ENCODE measurements around the gene CD248. TPM values are rescaled to one million over a fixed set of nuclear protein-coding genes. Genes with fewer than 3 reads are reported as not detected.

Gene CD248
- total and polyA plus RNA-seq, 5 donors from 2014 or later, result 0.06 to 0.30 (median 0.10) TPM

- Mint-ChIP-seq H3K4me3 (peak overlapping the region in 2 of 4 donors; percentile 16 to 21), H3K27me3 (no peaks in the 10 kb centered on the region), H3K9me3 (no peaks in the 10 kb centered on the region), H3K4me1 (peaks cover 10 to 44% (median 22%) of the 10 kb centered on the region in 4 donors), H3K27ac (peak overlapping the region in 1 of 3 donors; percentile 79), H3K36me3 (peaks cover 18% of the 10 kb centered on the region)
- Histone ChIP-seq H3K27ac (ENCODE audit: insufficient read depth, low read length, poor library complexity, severe bottlenecking) (no peak overlapping the region), H3K4me3 (ENCODE audit: low read depth, low read length) (no peak overlapping the region), H3K4me1 (ENCODE audit: control insufficient read depth, insufficient read depth, low read length, poor library complexity, severe bottlenecking) (peaks cover 33% of the 10 kb centered on the region), H3K27me3 (ENCODE audit: control insufficient read depth, insufficient read depth, low read length) (no peaks in the 10 kb centered on the region), H3K36me3 (ENCODE audit: control insufficient read depth, insufficient read depth, low read length) (peaks cover 41% of the 10 kb centered on the region), H3K9me3 (ENCODE audit: control insufficient read depth in 2 of 2, low read length in 2 of 2) (no peaks in the 10 kb centered on the region)
- no peak for ATAC-seq (ENCODE audit: low read depth in 2 of 2)
- no peak for DNase-seq
Measured at GRCh38 chr11:66339162-66339675, 22.4 kb upstream of the CD248 start.

- peaks cover 7 to 37% (median 17%) of the 10 kb centered on the region in 4 donors for H3K4me1 Mint-ChIP-seq
- H3K36me3 Mint-ChIP-seq, result peaks cover 18% of the 10 kb centered on the region
- no peak overlapping the region for H3K4me3 ChIP-seq (ENCODE audit: low read depth, low read length)
- peak overlapping the region in 1 of 4 donors; percentile 16 for H3K4me3 Mint-ChIP-seq
- no peaks in the 10 kb centered on the region for H3K27me3 ChIP-seq (ENCODE audit: control insufficient read depth, insufficient read depth, low read length)
- no peaks in the 10 kb centered on the region for H3K27me3 Mint-ChIP-seq
- ATAC-seq (ENCODE audit: low read depth in 2 of 2), result no peak
- H3K9me3 ChIP-seq (ENCODE audit: control insufficient read depth in 2 of 2, low read length in 2 of 2), result no peaks in the 10 kb centered on the region
- H3K36me3 ChIP-seq (ENCODE audit: control insufficient read depth, insufficient read depth, low read length), result peaks cover 41% of the 10 kb centered on the region
- no peak overlapping the region for H3K27ac ChIP-seq (ENCODE audit: insufficient read depth, low read length, poor library complexity, severe bottlenecking)
- no peaks in the 10 kb centered on the region for H3K9me3 Mint-ChIP-seq
- peak overlapping the region in 1 of 3 donors; percentile 79 for H3K27ac Mint-ChIP-seq
- H3K4me1 ChIP-seq (ENCODE audit: control insufficient read depth, insufficient read depth, low read length, poor library complexity, severe bottlenecking), result peaks cover 26% of the 10 kb centered on the region
- DNase-seq, result no peak
Measured at GRCh38 chr11:66338276-66339161, 21.7 kb upstream of the CD248 start.

- H3K4me3 Mint-ChIP-seq, result peak overlapping the region; percentile 19 to 48 (median 36)
- H3K27me3 ChIP-seq (ENCODE audit: control insufficient read depth, insufficient read depth, low read length), result no peaks in the 10 kb centered on the region
Measured at GRCh38 chr11:66337103-66337899, 20.5 kb upstream of the CD248 start.

GRCh38 chr11:66336234-66337102, 19.6 kb upstream of the CD248 start, which contains the start of gene RIN1:
RIN1 (minus strand) TSS chr11:66336434; CDS start chr11:66336402, 32 bp downstream.
- Mint-ChIP-seq H3K36me3 (peaks cover 6% of the 10 kb centered on the region), H3K4me1 (peaks cover 0 to 23% (median 8%) of the 10 kb centered on the region in 4 donors), H3K4me3 (peak within 1 kb of the TSS; percentile 19 to 85 (median 63)), H3K27ac (peak within 1 kb of the TSS in 2 of 3 donors; percentile 44 to 91), H3K9me3 (no peaks in the 10 kb centered on the region), H3K27me3 (no peaks in the 10 kb centered on the region)
- Histone ChIP-seq H3K4me3 (ENCODE audit: low read depth, low read length) (no peak within 1 kb of the TSS), H3K36me3 (ENCODE audit: control insufficient read depth, insufficient read depth, low read length) (peaks cover 32% of the 10 kb centered on the region), H3K27ac (ENCODE audit: insufficient read depth, low read length, poor library complexity, severe bottlenecking) (peak within 1 kb of the TSS; percentile 55), H3K27me3 (ENCODE audit: control insufficient read depth, insufficient read depth, low read length) (no peaks in the 10 kb centered on the region), H3K4me1 (ENCODE audit: control insufficient read depth, insufficient read depth, low read length, poor library complexity, severe bottlenecking) (peaks cover 22% of the 10 kb centered on the region), H3K9me3 (ENCODE audit: control insufficient read depth in 2 of 2, low read length in 2 of 2) (no peaks in the 10 kb centered on the region)
- DNase-seq (peak in 2 of 3 donors; percentile 22 to 58), ATAC-seq (ENCODE audit: low read depth in 2 of 2) (peak; percentile 51 to 66)

More at GRCh38 chr11:66337103-66337899, 20.5 kb upstream of the CD248 start:
- ATAC-seq (ENCODE audit: low read depth in 2 of 2) (no peak), DNase-seq (no peak)
- Histone ChIP-seq H3K36me3 (ENCODE audit: control insufficient read depth, insufficient read depth, low read length) (peaks cover 39% of the 10 kb centered on the region), H3K27ac (ENCODE audit: insufficient read depth, low read length, poor library complexity, severe bottlenecking) (peak overlapping the region; percentile 55), H3K9me3 (ENCODE audit: control insufficient read depth in 2 of 2, low read length in 2 of 2) (no peaks in the 10 kb centered on the region), H3K4me1 (ENCODE audit: control insufficient read depth, insufficient read depth, low read length, poor library complexity, severe bottlenecking) (peaks cover 22% of the 10 kb centered on the region), H3K4me3 (ENCODE audit: low read depth, low read length) (no peak overlapping the region)
- no peak overlapping the region for H3K27ac Mint-ChIP-seq
- H3K36me3 Mint-ChIP-seq, result peaks cover 10% of the 10 kb centered on the region
- H3K27me3 Mint-ChIP-seq, result no peaks in the 10 kb centered on the region
- H3K9me3 Mint-ChIP-seq, result no peaks in the 10 kb centered on the region
- peaks cover 0 to 26% (median 10%) of the 10 kb centered on the region in 4 donors for H3K4me1 Mint-ChIP-seq

GRCh38 chr11:66335531-66336233, 18.8 kb upstream of the CD248 start:
- H3K9me3 Mint-ChIP-seq, result no peaks in the 10 kb centered on the region
- H3K27ac Mint-ChIP-seq, result peak overlapping the region in 1 of 3 donors; percentile 91
- Histone ChIP-seq H3K27me3 (ENCODE audit: control insufficient read depth, insufficient read depth, low read length) (no peaks in the 10 kb centered on the region), H3K4me3 (ENCODE audit: low read depth, low read length) (no peak overlapping the region), H3K36me3 (ENCODE audit: control insufficient read depth, insufficient read depth, low read length) (peaks cover 24% of the 10 kb centered on the region), H3K27ac (ENCODE audit: insufficient read depth, low read length, poor library complexity, severe bottlenecking) (peak overlapping the region; percentile 55), H3K4me1 (ENCODE audit: control insufficient read depth, insufficient read depth, low read length, poor library complexity, severe bottlenecking) (peaks cover 22% of the 10 kb centered on the region), H3K9me3 (ENCODE audit: control insufficient read depth in 2 of 2, low read length in 2 of 2) (no peaks in the 10 kb centered on the region)
- H3K4me1 Mint-ChIP-seq, result peaks cover 0 to 23% (median 7%) of the 10 kb centered on the region in 4 donors
- DNase-seq (no peak), ATAC-seq (ENCODE audit: low read depth in 2 of 2) (peak in 1 of 2 donors; percentile 3)
- H3K4me3 Mint-ChIP-seq, result peak overlapping the region in 2 of 4 donors; percentile 83 to 85
- H3K36me3 Mint-ChIP-seq, result peaks cover 3% of the 10 kb centered on the region
- no peaks in the 10 kb centered on the region for H3K27me3 Mint-ChIP-seq

GRCh38 chr11:66334605-66335442, 18.0 kb upstream of the CD248 start:
- peaks cover 16% of the 10 kb centered on the region for H3K36me3 ChIP-seq (ENCODE audit: control insufficient read depth, insufficient read depth, low read length)
- peaks cover 22% of the 10 kb centered on the region for H3K4me1 ChIP-seq (ENCODE audit: control insufficient read depth, insufficient read depth, low read length, poor library complexity, severe bottlenecking)
- Mint-ChIP-seq H3K4me3 (peak overlapping the region in 2 of 4 donors; percentile 48 to 57), H3K4me1 (peaks cover 0 to 23% (median 7%) of the 10 kb centered on the region in 4 donors), H3K36me3 (peaks cover 3% of the 10 kb centered on the region), H3K9me3 (no peaks in the 10 kb centered on the region), H3K27me3 (no peaks in the 10 kb centered on the region), H3K27ac (no peak overlapping the region)
- ATAC-seq (ENCODE audit: low read depth in 2 of 2) (no peak), DNase-seq (no peak)
- H3K9me3 ChIP-seq (ENCODE audit: control insufficient read depth in 2 of 2, low read length in 2 of 2), result no peaks in the 10 kb centered on the region
- no peak overlapping the region for H3K27ac ChIP-seq (ENCODE audit: insufficient read depth, low read length, poor library complexity, severe bottlenecking)
- no peaks in the 10 kb centered on the region for H3K27me3 ChIP-seq (ENCODE audit: control insufficient read depth, insufficient read depth, low read length)
- H3K4me3 ChIP-seq (ENCODE audit: low read depth, low read length), result no peak overlapping the region
